RWPE1 (cell line): ENCODE measurements around the gene CUTA.

Experiments
- CTCF ChIA-PET: fragments of 350-600 bp; sonication (Branson Sonifier 250); formaldehyde crosslinking; extraction: SDS; loops from one replicate; lab custom pipeline; 2021; lab: Yijun Ruan, JAX
- POLR2A ChIA-PET: fragments of 400-600 bp; formaldehyde crosslinking; extraction: SDS; loops from one replicate; lab custom pipeline; 2020; ENCODE audit warnings: antibody characterized with exemption; ENCODE audit not compliant: low non-redundant PET; lab: Yijun Ruan, JAX
- DNase-seq: peaks from one replicate; pipeline ENCODE4 v3.0.0; 2012; ENCODE audit warnings: low spot score
- H3K27ac ChIP-seq: fragments of 450-650 bp; 2 replicates; pipeline ENCODE4 v1.5.1; 2017
- CTCF ChIP-seq: fragments of 450-650 bp; conservative IDR thresholded peaks from 2 replicates; pipeline ENCODE4 v1.5.1; 2017; ENCODE audit warnings: low read depth, mild to moderate bottlenecking

Gene CUTA

GRCh38 chr6:33418690-33419291 lies 884 bp upstream of the CUTA start:
- H3K27ac ChIP-seq: peak overlapping the region; percentile 94
- ChIA-PET POLR2A (interaction anchor here (0.5 to 0.9 kb wide), 2 partner anchors 81 to 160 kb away, joined by 3 read pairs; no protein-coding TSS in a partner anchor), CTCF (interaction anchor here (0.5 to 1.2 kb wide), 5 partner anchors 8 to 328 kb away, joined by 3 to 7 read pairs (median 3); partner anchors contain the start of gene IP6K3)
- no peak for DNase-seq
- TF ChIP-seq CTCF: no peak

- CTCF ChIA-PET: interaction anchor here (0.5 to 1.2 kb wide), 2 partner anchors 9 to 36 kb away, joined by 3 read pairs; no protein-coding TSS in a partner anchor
- H3K27ac ChIP-seq: peak overlapping the region; percentile 94
- POLR2A ChIA-PET: no interaction called here
- DNase-seq: peak; percentile 85
- TF ChIP-seq CTCF: no peak
Measured at GRCh38 chr6:33417128-33417902, 592 bp downstream of the CUTA start.

- CTCF ChIA-PET: interaction anchor here (0.5 to 0.6 kb wide), 2 partner anchors 26 to 37 kb away, joined by 3 to 6 read pairs; no protein-coding TSS in a partner anchor
- no peak for DNase-seq
- H3K27ac ChIP-seq: peak overlapping the region; percentile 94
- POLR2A ChIA-PET: no interaction called here
- no peak for TF ChIP-seq CTCF
Measured at GRCh38 chr6:33416386-33417127, 1.4 kb downstream of the CUTA start.

GRCh38 chr6:33415831-33416230 lies 2.1 kb downstream of the CUTA start:
- ChIA-PET CTCF (interaction anchor here (0.5 to 0.8 kb wide), 2 partner anchors 10 to 21 kb away, joined by 3 read pairs; no protein-coding TSS in a partner anchor), POLR2A (no interaction called here)
- peak overlapping the region; percentile 93 for H3K27ac ChIP-seq
- DNase-seq: no peak
- TF ChIP-seq CTCF: no peak

GRCh38 chr6:33414592-33415271 lies 3.2 kb downstream of the CUTA start:
- TF ChIP-seq CTCF: no peak; the same call in 1 of the 2 replicates
- CTCF ChIA-PET: interaction anchor here (0.7 to 1.1 kb wide), 4 partner anchors 11 to 478 kb away, joined by 3 to 4 read pairs (median 4); no protein-coding TSS in a partner anchor
- DNase-seq: no peak
- H3K27ac ChIP-seq: peak overlapping the region; percentile 93
- POLR2A ChIA-PET: no interaction called here
